ENCODE measurements around the gene P2RY14.
A peak's percentile ranks its signal among the peaks of the same experiment; 100 is the strongest.

Gene P2RY14

GRCh38 chr3:151300539-151300938 is 22.2 kb upstream of the P2RY14 start:
- DNase-seq = no peak

GRCh38 chr3:151299006-151299405 is 20.7 kb upstream of the P2RY14 start:
- DNase-seq = no peak

DNA sequence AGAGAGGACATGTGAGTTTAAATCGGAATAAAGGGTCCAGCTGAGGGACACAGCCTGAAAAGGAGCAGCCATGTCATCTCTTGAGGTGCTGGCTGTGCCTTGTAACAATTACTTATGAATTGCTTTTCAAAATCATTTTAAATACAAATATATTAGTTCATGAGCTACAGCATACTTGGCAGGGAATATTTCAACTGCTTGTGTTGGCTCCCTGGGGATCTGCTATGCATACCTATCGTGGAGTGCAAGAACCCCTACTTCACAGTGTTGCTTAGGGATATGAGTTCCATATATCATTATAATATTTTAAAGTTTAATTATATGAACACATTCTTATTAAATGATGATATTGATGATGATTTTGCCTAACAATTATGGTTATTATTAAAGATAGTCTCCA is 19.1 kb upstream of the P2RY14 start:
- no peak for DNase-seq

GRCh38 chr3:151296226-151296625 is 17.9 kb upstream of the P2RY14 start:
- no peak for DNase-seq

GRCh38 chr3:151293127-151293526 is 14.8 kb upstream of the P2RY14 start:
- DNase-seq = no peak

GRCh38 chr3:151290673-151291072 is 12.3 kb upstream of the P2RY14 start:
- DNase-seq = no peak

GRCh38 chr3:151289445-151289844 is 11.1 kb upstream of the P2RY14 start:
- no peak for DNase-seq

GRCh38 chr3:151285940-151286339 is 7.6 kb upstream of the P2RY14 start:
- DNase-seq = no peak

DNA sequence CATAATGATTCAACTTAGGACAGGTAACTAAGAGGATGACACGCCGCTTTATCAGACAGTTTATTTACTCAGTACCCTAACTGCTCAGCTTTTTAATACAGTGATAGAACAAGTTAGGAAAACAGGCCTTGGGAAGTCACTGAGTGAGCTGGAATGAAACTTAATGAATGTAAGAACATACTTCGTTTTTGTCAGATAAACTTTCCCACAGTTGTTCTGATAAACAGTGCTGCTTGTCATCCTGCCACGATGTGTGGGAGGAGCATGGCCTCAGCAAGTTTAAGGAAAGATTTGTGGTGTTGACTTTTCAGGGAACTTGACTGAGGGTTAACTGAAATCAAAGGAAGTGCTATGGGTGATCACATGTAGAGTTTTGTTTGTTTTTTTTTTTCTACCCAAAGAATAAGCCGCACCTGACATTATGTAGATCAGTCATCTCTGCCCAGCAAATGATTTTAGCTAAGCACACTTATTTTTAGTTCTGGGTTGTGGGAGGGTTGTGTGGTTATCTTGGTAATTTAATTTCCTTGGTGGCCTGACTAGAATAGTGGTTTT is 5.6 kb upstream of the P2RY14 start:
- no peak for DNase-seq

DNA sequence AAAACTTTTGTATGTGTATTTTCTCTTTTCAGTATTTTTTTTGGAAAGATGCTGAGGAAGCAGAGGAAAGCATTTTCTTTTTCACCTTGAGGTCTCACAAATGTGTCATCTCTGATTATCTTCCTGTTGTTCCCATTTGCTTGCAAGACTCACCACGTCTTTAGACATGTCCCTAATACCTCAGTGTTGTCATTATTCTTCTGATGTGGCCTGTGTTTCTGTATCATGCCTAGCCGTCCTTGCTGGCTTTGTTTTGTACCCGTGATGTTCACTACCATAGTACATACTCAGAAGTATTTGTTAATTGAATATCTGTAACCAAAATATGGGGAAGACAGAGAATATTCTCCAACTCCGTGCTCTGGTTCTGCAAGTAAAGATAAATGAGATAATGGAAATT is 5.0 kb upstream of the P2RY14 start:
- DNase-seq = no peak

GRCh38 chr3:151282921-151283320 is 4.6 kb upstream of the P2RY14 start:
- peak; percentile 61 for DNase-seq

DNA sequence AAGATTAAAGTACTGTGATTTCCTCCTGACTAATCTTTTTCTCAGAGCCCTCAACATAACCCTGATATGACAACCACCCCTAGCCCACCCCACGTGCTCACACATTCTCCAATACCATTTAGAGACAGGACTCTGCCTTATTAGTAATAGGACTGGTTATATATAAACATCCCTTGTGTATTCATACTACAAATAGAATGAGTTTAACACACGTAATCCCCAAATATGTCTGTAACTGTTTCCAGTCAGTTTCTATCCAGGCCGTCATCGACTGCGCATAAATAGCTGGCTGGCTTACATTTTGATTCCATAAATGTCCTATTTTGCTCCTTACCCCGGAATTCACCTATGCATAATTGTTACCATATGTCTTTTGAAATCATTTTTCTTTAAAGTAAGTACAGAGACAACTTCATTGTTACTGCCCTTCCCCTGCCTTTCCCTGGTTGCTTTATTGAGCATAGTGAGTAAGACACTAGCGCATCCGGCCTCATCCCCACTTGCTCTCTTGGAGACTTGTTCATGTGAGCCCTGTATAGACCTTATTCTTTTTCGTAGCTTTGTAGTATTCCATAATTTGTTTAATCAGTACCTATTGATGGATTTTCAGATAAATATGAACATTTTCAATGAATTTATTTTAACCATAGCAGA is 3.5 kb upstream of the P2RY14 start:
- no peak for DNase-seq

GRCh38 chr3:151276687-151277042 is 1.7 kb downstream of the P2RY14 start:
- no peak for DNase-seq

DNA sequence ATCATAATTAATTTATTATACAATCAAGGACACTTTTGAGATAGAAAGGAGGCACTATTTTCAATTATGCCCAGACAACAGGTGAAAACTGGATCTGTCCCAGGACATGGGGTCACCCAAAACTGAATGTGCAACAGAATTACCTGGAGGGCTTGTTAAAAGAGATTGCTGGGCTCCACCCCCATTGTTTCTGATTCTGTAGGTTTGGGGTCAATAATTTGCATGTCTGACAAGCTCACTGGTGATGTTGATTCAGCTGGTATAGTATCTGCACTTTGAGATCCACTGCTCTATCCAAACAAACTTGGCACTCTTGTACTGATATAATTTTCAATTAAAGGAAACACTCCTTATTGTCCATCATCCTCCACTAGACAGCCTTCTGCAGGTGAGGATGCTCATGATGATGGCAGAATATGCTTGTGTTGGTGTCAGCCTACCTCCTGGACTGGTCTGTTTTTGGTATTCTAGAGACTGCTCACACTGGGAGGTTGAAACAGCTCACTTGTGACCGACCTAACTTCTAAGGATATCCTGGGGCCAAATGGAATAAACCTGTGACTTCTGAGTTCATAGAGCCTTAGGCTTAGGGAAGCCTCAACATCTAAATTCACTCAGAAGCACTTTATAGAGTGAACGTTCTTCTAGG is 2.2 kb downstream of the P2RY14 start:
- peak; percentile 65 for DNase-seq

DNA sequence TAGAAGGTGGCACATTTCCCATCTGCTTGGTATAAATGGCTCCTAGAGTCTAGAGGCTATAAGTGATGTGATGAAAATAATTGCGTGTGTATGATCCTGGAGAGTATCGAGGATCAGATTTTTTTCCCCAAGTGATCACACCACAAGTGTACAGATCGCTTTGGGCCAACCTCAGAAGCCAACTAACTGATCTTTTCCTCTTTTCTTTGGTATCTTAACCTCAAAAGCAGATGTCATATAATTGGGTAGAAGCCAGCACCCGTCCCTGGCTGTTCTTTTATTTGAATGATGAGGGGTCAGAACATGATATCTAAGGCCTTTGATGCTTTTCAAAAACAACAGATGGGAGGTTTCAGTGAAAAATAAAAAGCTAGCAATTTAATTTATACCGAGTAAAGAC is 3.3 kb downstream of the P2RY14 start:
- DNase-seq = peak; percentile 65

DNA sequence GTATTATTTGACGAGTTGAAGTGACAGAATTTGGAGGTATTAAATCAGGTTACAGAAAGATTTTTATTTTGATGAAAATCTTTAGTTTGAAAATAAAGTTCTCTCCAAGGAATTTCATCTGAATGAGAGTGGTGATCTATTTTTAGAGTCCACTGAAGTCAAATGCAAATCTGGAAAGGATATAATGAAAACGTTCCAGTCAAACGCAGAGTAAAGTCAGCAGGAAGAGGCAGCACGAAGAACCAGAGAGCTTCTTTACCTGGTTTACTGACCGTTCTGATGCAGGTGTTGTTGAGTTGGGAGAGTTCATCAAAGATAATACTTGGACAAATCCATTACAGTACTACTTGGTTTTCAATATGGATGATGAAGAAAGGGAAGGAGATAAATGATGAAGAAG is 8.7 kb downstream of the P2RY14 start:
- no peak for DNase-seq

DNA sequence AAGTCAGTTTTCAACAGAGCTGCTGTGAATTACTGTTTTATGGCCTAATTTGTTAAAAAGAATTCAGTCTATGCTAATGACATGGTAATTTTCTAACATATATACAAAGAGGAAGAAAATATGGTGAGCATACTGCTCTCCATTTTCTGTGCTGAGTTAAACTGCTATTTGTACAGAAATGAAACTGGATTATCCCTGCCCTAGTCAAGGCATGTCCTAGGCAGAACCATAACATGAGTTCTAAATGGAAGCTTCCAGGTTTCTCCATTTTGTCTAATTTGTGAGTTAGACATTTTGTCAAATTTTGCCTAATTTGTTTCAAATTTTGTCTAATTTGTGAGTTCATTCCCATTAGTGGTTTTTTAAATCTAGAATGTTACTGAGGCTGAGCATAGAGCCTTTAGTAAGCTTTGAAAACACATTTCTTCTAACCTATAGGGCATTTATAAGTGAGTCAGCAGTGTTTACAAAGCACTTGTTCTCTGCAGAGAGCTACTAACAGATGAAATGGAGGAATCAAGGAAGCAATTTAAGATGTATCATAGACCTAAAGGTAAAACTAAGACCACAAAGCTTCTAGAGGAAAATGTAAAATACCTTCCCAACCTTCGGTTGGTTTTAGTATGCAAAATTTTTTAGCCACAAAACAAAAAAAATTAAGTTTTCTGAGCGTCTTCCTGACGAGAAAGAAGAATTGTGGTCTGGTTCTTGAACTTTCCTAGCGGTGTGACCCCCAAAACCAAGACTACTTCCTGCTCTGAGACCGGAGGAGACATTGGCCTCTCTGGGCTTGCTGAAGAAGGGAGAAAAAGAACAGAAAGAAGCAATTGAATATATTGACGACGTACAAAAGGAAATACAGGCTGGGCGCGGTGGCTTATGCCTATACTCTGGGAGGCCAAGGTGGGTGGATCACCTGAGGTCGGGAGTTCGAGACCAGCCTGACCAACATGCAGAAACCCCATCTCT is 9.8 kb downstream of the P2RY14 start:
- no peak for DNase-seq

DNA sequence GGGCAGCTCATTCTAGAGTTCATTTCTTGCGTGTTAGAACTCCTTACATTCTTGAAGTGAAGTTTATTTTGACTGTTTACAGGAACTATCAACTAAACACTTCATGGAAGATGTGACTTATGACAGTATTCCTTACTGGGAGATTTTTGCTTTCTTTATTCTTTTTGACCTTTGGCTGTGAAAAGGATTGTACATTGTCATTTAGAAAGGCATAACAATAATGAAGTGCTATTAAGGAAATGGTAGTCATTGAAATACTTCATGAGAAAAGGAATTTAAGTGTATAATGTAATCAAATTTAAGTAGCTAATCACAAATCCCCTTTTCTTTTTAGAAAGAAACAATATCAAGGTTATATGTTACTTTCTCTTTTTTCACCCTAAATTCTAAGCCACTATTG is 11.3 kb downstream of the P2RY14 start:
- DNase-seq = no peak

DNA sequence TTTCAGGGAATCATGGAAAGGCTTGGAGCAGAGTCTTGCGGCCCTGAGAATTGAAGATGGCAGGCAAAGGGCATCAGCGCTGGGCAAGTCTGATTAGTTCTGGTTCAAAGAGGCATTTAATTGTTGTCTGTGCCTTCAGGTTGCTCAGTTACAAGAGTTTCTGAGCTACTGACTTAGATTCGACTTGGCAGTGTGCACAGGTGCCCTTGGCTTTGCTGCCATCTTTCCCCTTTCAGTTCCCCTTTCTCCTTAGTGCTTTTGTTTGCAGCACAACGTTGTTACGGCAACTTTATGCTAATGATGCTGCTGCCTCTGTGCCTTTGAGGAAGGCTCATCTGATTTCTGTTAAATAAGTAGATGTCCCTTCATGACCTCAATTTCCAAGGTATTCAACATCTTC is 12.5 kb downstream of the P2RY14 start:
- DNase-seq = peak; percentile 39

DNA sequence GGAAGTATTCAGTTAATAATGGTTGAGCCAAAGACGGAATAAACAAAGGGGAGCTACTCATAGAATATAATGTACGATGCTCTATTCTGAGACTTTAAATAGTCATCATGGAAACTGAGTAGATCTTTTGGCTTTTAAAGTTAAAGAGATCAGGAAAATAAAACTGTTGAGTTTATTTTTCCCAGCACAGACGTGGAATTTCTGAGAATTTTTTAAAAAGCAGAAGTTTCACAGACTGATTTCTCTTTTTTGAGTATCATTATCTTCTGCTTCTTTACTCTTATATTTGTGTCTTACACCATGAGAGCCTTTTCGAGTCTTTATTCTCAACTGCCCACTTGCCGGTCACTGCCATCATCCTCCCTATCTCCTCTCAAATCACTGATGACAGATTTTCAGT is 13.2 kb downstream of the P2RY14 start:
- DNase-seq = no peak

DNA sequence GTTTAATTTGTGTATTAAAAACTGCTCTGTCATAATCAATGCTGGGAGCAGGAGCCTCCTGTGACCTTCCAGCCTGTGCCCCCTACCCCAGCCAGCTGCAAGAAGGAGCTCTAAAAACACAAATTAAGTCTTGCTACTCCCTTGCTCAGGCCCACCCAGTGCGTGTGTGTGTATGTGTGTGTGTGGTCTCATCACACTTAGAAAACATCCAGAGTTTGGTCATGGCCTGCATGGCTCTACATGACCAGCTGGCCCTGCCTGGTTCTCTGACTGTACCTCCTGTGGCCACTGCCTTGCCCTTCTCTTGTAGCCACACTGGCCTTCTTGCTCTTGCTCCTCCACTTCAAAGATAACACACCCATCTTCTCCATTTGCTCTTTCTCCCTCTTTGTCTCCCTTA is 13.7 kb downstream of the P2RY14 start:
- no peak for DNase-seq

GRCh38 chr3:151262871-151263525 is 15.3 kb downstream of the P2RY14 start:
- DNase-seq = no peak

- DNase-seq = no peak
Observed at GRCh38 chr3:151259664-151260063, 18.7 kb downstream of the P2RY14 start.

Data from NCI-H146 (cell line).